GM12892 (cell line): ENCODE data around the gene DLGAP1.
"Not testable (repeated sequence)": the region's sequence is repeated elsewhere in the genome, so short reads cannot be mapped to it uniquely, and the experiment has no call there.

Source experiments
- POLR2A ChIP-seq: IDR thresholded peaks from 2 replicates; pipeline ENCODE4 v1.6.1; 2011; ENCODE audit warnings: low read depth, low read length, control low read depth
- POLR2AphosphoS5 ChIP-seq: IDR thresholded peaks from 2 replicates; pipeline ENCODE4 v1.6.1; 2011; ENCODE audit warnings: low read depth, low read length, control low read depth
- TAF1 ChIP-seq: IDR thresholded peaks from 2 replicates; pipeline ENCODE4 v1.6.1; 2011; ENCODE audit warnings: low read depth, mild to moderate bottlenecking, control low read depth, low read length, borderline replicate concordance

DNA sequence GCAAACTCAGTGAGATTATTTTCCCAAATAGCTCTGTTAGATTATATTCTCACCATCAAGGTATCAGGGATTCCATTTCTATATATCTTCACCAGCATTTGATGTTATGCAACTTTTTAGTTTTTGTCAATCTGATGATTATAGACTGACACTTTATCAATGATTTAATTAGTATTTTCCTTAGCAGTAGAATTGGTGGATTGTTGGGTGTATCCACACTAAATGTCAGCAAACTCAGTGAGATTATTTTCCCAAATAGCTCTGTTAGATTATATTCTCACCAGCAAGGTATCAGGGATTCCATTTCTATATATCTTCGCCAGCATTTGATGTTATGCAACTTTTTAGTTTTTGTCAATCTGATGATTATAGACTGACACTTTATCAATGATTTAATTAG is 432.4 kb downstream of the DLGAP1 start:
- TF ChIP-seq POLR2A, POLR2AphosphoS5, TAF1: not testable (repeated sequence)
